Measurements from ENCODE around the gene PPP1R12C. TPM values are rescaled to one million over a fixed set of nuclear protein-coding genes. Genes with fewer than 3 reads are reported as not detected.
"Not testable (repeated sequence)": the region's sequence is repeated elsewhere in the genome, so short reads cannot be mapped to it uniquely, and the experiment has no call there.

PPP1R12C gene
- 26.2 and 30.5 TPM in 2 replicates for total RNA-seq (2014; rRNA removed; shearing (Covaris generic))

GRCh38 chr19:55116859-55117662 is at the start of gene PPP1R12C:
Gene PPP1R12C, minus strand, starts transcription at chr19:55117637. Its CDS starts 94 bp downstream, at chr19:55117543.
- H3K9me3 ChIP-seq (replicated peaks): no peaks in the 10 kb centered on the region
- peaks cover 13% of the 10 kb centered on the region; the same call in 1 of the 2 replicates for H3K4me1 ChIP-seq
- no peaks in the 10 kb centered on the region for H3K36me3 ChIP-seq
- H3K27ac ChIP-seq: peak within 1 kb of the TSS; percentile 57
- no peaks in the 10 kb centered on the region for H3K27me3 ChIP-seq
- DNase-seq: no peak
- peak within 1 kb of the TSS; percentile 71 for H3K4me3 ChIP-seq

- H3K9me3 ChIP-seq (replicated peaks): no peaks in the 10 kb centered on the region
- H3K4me1 ChIP-seq: peaks cover 4% of the 10 kb centered on the region; the same call in 1 of the 2 replicates
- peak; percentile 97 to 98 for DNase-seq
- 0 out of 2 replicates have a peak, but pooled peaks cover 2% of the 10 kb centered on the region for H3K27me3 ChIP-seq
- H3K27ac ChIP-seq: no peak within 1 kb of the TSS
- H3K36me3 ChIP-seq: no peaks in the 10 kb centered on the region
- peak within 1 kb of the TSS; percentile 51 for H3K4me3 ChIP-seq
These were observed 49.3 kb upstream of the PPP1R12C start, which contains the start of gene DNAAF3 for GRCh38 chr19:55166530-55167268. Gene DNAAF3, minus strand, starts transcription at chr19:55166613. Its CDS starts 200 bp downstream, at chr19:55166413.

- Histone ChIP-seq H3K4me1 (peaks cover 4% of the 10 kb centered on the region; the same call in 1 of the 2 replicates), H3K9me3 (replicated peaks) (no peaks in the 10 kb centered on the region), H3K36me3 (no peaks in the 10 kb centered on the region), H3K27ac (no peak overlapping the region), H3K27me3 (no peaks in the 10 kb centered on the region), H3K4me3 (peak overlapping the region; percentile 51)
- peak; percentile 75 to 79 for DNase-seq
These were observed 48.6 kb upstream of the PPP1R12C start for GRCh38 chr19:55165952-55166529.

GRCh38 chr19:55161571-55162322 is 44.3 kb upstream of the PPP1R12C start:
- Histone ChIP-seq H3K4me1 (peaks cover 14% of the 10 kb centered on the region), H3K4me3 (no peak overlapping the region), H3K27me3 (no peaks in the 10 kb centered on the region), H3K27ac (no peak overlapping the region), H3K9me3 (replicated peaks) (no peaks in the 10 kb centered on the region), H3K36me3 (no peaks in the 10 kb centered on the region)
- no peak for DNase-seq

GRCh38 chr19:55160986-55161365 is 43.5 kb upstream of the PPP1R12C start:
- no peaks in the 10 kb centered on the region for H3K36me3 ChIP-seq
- H3K4me3 ChIP-seq: no peak overlapping the region
- H3K9me3 ChIP-seq (replicated peaks): no peaks in the 10 kb centered on the region
- H3K27me3 ChIP-seq: no peaks in the 10 kb centered on the region
- H3K27ac ChIP-seq: no peak overlapping the region
- DNase-seq: no peak
- H3K4me1 ChIP-seq: peaks cover 14% of the 10 kb centered on the region

GRCh38 chr19:55160128-55160985 is 42.9 kb upstream of the PPP1R12C start:
- Histone ChIP-seq H3K27me3 (no peaks in the 10 kb centered on the region), H3K4me1 (peaks cover 14% of the 10 kb centered on the region), H3K9me3 (replicated peaks) (no peaks in the 10 kb centered on the region), H3K4me3 (peak overlapping the region; percentile 48), H3K27ac (peak overlapping the region; percentile 41; the same call in 1 of the 2 replicates), H3K36me3 (no peaks in the 10 kb centered on the region)
- DNase-seq: peak; percentile 96 to 97

GRCh38 chr19:55158848-55159749 is 41.7 kb upstream of the PPP1R12C start:
- Histone ChIP-seq H3K4me1 (peaks cover 14% of the 10 kb centered on the region), H3K27ac (peak overlapping the region; percentile 43), H3K9me3 (replicated peaks) (no peaks in the 10 kb centered on the region), H3K4me3 (peak overlapping the region; percentile 48), H3K36me3 (no peaks in the 10 kb centered on the region), H3K27me3 (no peaks in the 10 kb centered on the region)
- DNase-seq: peak; percentile 94 to 95

GRCh38 chr19:55158423-55158822 is 41.0 kb upstream of the PPP1R12C start:
- Histone ChIP-seq H3K4me3 (no peak overlapping the region), H3K27ac (peak overlapping the region; percentile 43), H3K27me3 (no peaks in the 10 kb centered on the region), H3K4me1 (peaks cover 14% of the 10 kb centered on the region), H3K36me3 (no peaks in the 10 kb centered on the region), H3K9me3 (replicated peaks) (no peaks in the 10 kb centered on the region)
- DNase-seq: peak in 1 of 2 experiments; percentile 41

DNA sequence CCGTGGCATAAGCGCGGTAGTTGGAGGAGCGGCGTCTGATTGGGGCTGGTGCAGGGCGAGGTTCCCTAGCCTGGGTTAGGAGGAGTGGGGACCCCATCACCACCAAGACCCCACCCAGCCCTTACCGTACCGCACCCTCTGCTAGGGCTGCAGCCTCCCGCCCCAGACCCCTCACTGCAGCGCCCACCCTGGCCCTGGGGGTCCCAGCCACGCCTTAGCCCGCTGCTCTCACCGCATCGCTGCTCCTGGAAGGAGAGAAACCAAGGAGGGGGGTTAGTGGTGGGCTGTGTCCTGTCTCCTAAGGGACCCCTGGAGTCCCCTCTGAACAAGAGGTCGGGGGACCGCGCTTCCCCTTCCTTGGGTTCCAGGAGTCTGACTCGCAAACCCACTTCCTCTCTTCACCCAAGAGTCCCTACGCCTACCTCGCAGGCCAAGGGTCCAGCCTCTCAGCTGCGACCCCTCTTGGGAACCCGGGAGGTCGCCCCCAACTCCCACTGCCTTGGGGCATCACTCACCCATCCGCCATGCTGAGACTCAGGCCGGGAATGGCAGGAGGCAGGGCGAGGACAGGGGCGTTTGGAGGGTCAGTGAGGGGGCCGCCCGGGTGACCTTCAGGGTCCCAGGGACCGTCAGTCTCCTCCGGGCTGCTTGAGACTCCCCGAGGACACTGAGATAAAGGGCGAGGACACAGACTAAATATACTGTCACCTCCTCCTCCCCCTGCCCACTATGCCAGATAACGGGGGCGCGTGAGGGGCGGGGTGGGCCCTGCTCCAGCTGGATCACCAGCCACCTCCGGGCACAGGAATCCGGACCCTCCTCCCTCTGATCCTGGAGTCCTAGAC is 39.8 kb upstream of the PPP1R12C start, which contains the start of gene TNNI3:
TSS of gene TNNI3 (minus strand) at position 669 of the 845 bp plus-strand sequence. CDS start at position 526, 143 bp downstream.
- no peaks in the 10 kb centered on the region for H3K27me3 ChIP-seq
- H3K9me3 ChIP-seq (replicated peaks): no peaks in the 10 kb centered on the region
- no peak for DNase-seq
- no peak within 1 kb of the TSS for H3K4me3 ChIP-seq
- peaks cover 14% of the 10 kb centered on the region for H3K4me1 ChIP-seq
- no peaks in the 10 kb centered on the region for H3K36me3 ChIP-seq
- peak within 1 kb of the TSS; percentile 43 for H3K27ac ChIP-seq

GRCh38 chr19:55156202-55157063 is 39.0 kb upstream of the PPP1R12C start:
- no peak for DNase-seq
- Histone ChIP-seq H3K4me3 (no peak overlapping the region), H3K27ac (no peak overlapping the region), H3K9me3 (replicated peaks) (no peaks in the 10 kb centered on the region), H3K27me3 (no peaks in the 10 kb centered on the region), H3K4me1 (peaks cover 18% of the 10 kb centered on the region), H3K36me3 (no peaks in the 10 kb centered on the region)

- not testable (repeated sequence) for DNase-seq; H3K9me3 ChIP-seq (replicated peaks); H3K27ac ChIP-seq; H3K4me3 ChIP-seq; H3K36me3 ChIP-seq; H3K27me3 ChIP-seq
- H3K4me1 ChIP-seq: peaks cover 22% of the 10 kb centered on the region
These were observed 38.3 kb upstream of the PPP1R12C start for GRCh38 chr19:55155784-55156183.
